H1 (cell line): ENCODE measurements around the gene MYH9. TPM values are rescaled to one million over a fixed set of nuclear protein-coding genes. Genes with fewer than 3 reads are reported as not detected.

Experiments
- CTCF ChIA-PET: fragments of 300-600 bp; sonication (Branson Sonifier 250); formaldehyde crosslinking; loops from one replicate; lab custom pipeline; 2021; ENCODE audit not compliant: partially characterized antibody; lab: Charles Lee
- POLR2A ChIA-PET: fragments of 300-600 bp; sonication (Branson Sonifier 250); formaldehyde crosslinking; loops from one replicate; lab custom pipeline; 2021; ENCODE audit warnings: inconsistent platforms; ENCODE audit not compliant: partially characterized antibody; lab: Charles Lee
- DNase-seq, 2 experiments: peaks; one replicate each; pipeline versions ENCODE4 v3.0.0 to v3.0.0-alpha.2; 2010 to 2022; ENCODE audit warnings: low spot score in 2 of 2, low read depth in 1 of 2, mixed read lengths in 1 of 2
- FAIRE-seq: peaks from 2 replicates; lab custom pipeline; 2011; peaks lifted over from hg19 to GRCh38; lab: Jason Lieb, UNC
- H2AFZ ChIP-seq: 2 replicates; pipeline ENCODE4 v1.8.1; 2012; ENCODE audit warnings: low read length, inconsistent platforms
- H2AK5ac ChIP-seq: 2 replicates; pipeline ENCODE4 v1.6.1; 2013; ENCODE audit warnings: low read depth, low read length
- H2BK120ac ChIP-seq: replicated peaks from 2 replicates; pipeline ENCODE3; 2013; ENCODE audit warnings: low read depth, low read length, inconsistent platforms
- H2BK12ac ChIP-seq: 2 replicates; pipeline ENCODE4 v1.6.1; 2013; ENCODE audit warnings: low read depth, low read length
- H2BK15ac ChIP-seq: 2 replicates; pipeline ENCODE4 v1.6.1; 2013; ENCODE audit warnings: low read length
- H2BK20ac ChIP-seq: 2 replicates; pipeline ENCODE4 v1.6.1; 2013; ENCODE audit warnings: low read length
- H2BK5ac ChIP-seq: 2 replicates; pipeline ENCODE4 v1.6.1; 2013; ENCODE audit warnings: low read depth, low read length
- H3K14ac ChIP-seq: 2 replicates; pipeline ENCODE4 v1.6.1; 2013; ENCODE audit warnings: inconsistent platforms; ENCODE audit not compliant: insufficient read length
- H3K18ac ChIP-seq: 2 replicates; pipeline ENCODE4 v1.6.1; 2013; ENCODE audit warnings: low read length; ENCODE audit errors: extremely low read depth
- H3K23ac ChIP-seq: 2 replicates; pipeline ENCODE4 v1.6.1; 2013; ENCODE audit warnings: inconsistent platforms; ENCODE audit not compliant: insufficient read length
- H3K23me2 ChIP-seq: 2 replicates; pipeline ENCODE4 v1.6.1; 2013; ENCODE audit warnings: low read depth, low read length
- H3K27ac ChIP-seq: 2 replicates; pipeline ENCODE4 v1.6.1; 2011; ENCODE audit warnings: low read depth, low read length, inconsistent platforms
- H3K27me3 ChIP-seq, 4 experiments: replicated peaks in 1 of 4; 1 replicate in 1 of 4; 2 replicates in 3 of 4; pipeline versions ENCODE4 v1.6.1 to v1.8.1; 2011 to 2013; ENCODE audit warnings: low read length in 3 of 4, mild to moderate bottlenecking in 3 of 4, inconsistent platforms in 2 of 4, mixed read lengths in 2 of 4, moderate library complexity in 1 of 4; ENCODE audit not compliant: control insufficient read depth in 3 of 4, insufficient read depth in 3 of 4; ENCODE audit errors: extremely low read depth in 1 of 4
- H3K36me3 ChIP-seq, 4 experiments: 2 replicates each; pipeline versions ENCODE4 v1.6.1 to v1.8.1; 2011 to 2013; ENCODE audit warnings: mild to moderate bottlenecking in 4 of 4, low read length in 3 of 4, moderate library complexity in 2 of 4, control low read depth in 1 of 4, inconsistent platforms in 1 of 4; ENCODE audit not compliant: insufficient read depth in 4 of 4, control insufficient read depth in 2 of 4
- H3K4ac ChIP-seq: replicated peaks from 2 replicates; pipeline ENCODE3; 2013; ENCODE audit warnings: low read length, low read depth, mixed read lengths, inconsistent platforms; ENCODE audit not compliant: insufficient read length
- H3K4me1 ChIP-seq, 4 experiments: replicated peaks in 1 of 4; 1 replicate in 1 of 4; 2 replicates in 3 of 4; pipeline versions ENCODE4 v1.6.1 to v1.8.1; 2011 to 2013; ENCODE audit warnings: low read length in 3 of 4, inconsistent platforms in 2 of 4, mixed read lengths in 1 of 4; ENCODE audit not compliant: insufficient read depth in 4 of 4, control insufficient read depth in 3 of 4
- H3K4me2 ChIP-seq, 2 experiments: 2 replicates each; pipeline versions ENCODE4 v1.6.1 to v1.8.1; 2011 to 2013; ENCODE audit warnings: low read depth in 2 of 2, low read length in 2 of 2, control low read depth in 1 of 2, inconsistent platforms in 1 of 2, mild to moderate bottlenecking in 1 of 2; ENCODE audit not compliant: insufficient read depth in 1 of 2
- H3K4me3 ChIP-seq, 4 experiments: fragments of 200-600, 300-600 bp in 1 of 4; sonication (generic), shearing (Covaris generic), sonication (Bioruptor Twin) in 1 of 4; 2 replicates each; pipeline versions ENCODE4 v1.5.1 to v1.8.1; 2011 to 2016; ENCODE audit warnings: low read length in 4 of 4, low read depth in 3 of 4, control low read depth in 2 of 4, inconsistent platforms in 2 of 4, mild to moderate bottlenecking in 2 of 4, mixed read lengths in 1 of 4, moderate library complexity in 1 of 4; ENCODE audit not compliant: insufficient read depth in 2 of 4; ENCODE audit errors: extremely low read depth in 1 of 4
- H3K56ac ChIP-seq: replicated peaks from 2 replicates; pipeline ENCODE3; 2013; ENCODE audit warnings: low read depth, mild to moderate bottlenecking, mixed read lengths, low read length, inconsistent platforms; ENCODE audit not compliant: insufficient read length
- H3K79me1 ChIP-seq: 2 replicates; pipeline ENCODE4 v1.6.1; 2013; ENCODE audit warnings: low read depth, low read length, control low read depth
- H3K79me2 ChIP-seq, 2 experiments: 2 replicates each; pipeline versions ENCODE4 v1.6.1 to v1.8.1; 2012 to 2013; ENCODE audit warnings: low read length in 2 of 2, mild to moderate bottlenecking in 2 of 2, inconsistent platforms in 1 of 2; ENCODE audit not compliant: insufficient read depth in 2 of 2, control insufficient read depth in 1 of 2
- H3K9ac ChIP-seq, 4 experiments: replicated peaks in 1 of 4; 1 replicate in 1 of 4; 2 replicates in 3 of 4; pipeline versions ENCODE4 v1.6.1 to v1.8.1; 2011 to 2013; ENCODE audit warnings: low read depth in 3 of 4, low read length in 3 of 4, control low read depth in 2 of 4, mild to moderate bottlenecking in 2 of 4, moderate library complexity in 2 of 4, inconsistent platforms in 1 of 4; ENCODE audit errors: extremely low read depth in 1 of 4
- H3K9me3 ChIP-seq, 2 experiments: 2 replicates each; pipeline versions ENCODE4 v1.6.1 to v1.8.1; 2012 to 2013; ENCODE audit warnings: mild to moderate bottlenecking in 2 of 2, moderate library complexity in 2 of 2, control low read depth in 1 of 2, inconsistent platforms in 1 of 2, low read depth in 1 of 2, low read length in 1 of 2, mixed read lengths in 1 of 2; ENCODE audit not compliant: insufficient read depth in 2 of 2
- H4K20me1 ChIP-seq, 2 experiments: replicated peaks in 1 of 2; 2 replicates each; pipeline versions ENCODE3 to v1.8.1; 2011 to 2013; ENCODE audit warnings: inconsistent platforms in 2 of 2, low read length in 2 of 2, mild to moderate bottlenecking in 1 of 2; ENCODE audit not compliant: insufficient read depth in 2 of 2, control insufficient read depth in 1 of 2
- H4K5ac ChIP-seq: 2 replicates; pipeline ENCODE4 v1.6.1; 2013; ENCODE audit warnings: low read length, low read depth, mixed read lengths, inconsistent platforms; ENCODE audit not compliant: insufficient read length
- H4K8ac ChIP-seq: 2 replicates; pipeline ENCODE4 v1.8.0; 2013; ENCODE audit warnings: mild to moderate bottlenecking, moderate library complexity, low read length, inconsistent platforms; ENCODE audit not compliant: insufficient read depth; ENCODE audit errors: extremely low read depth
- H4K91ac ChIP-seq: replicated peaks from 2 replicates; pipeline ENCODE3; 2013; ENCODE audit warnings: low read length, mixed read lengths, inconsistent platforms; ENCODE audit not compliant: insufficient read length
- BACH1 ChIP-seq: IDR thresholded peaks from 2 replicates; pipeline ENCODE4 v1.6.1; 2012; ENCODE audit warnings: low read length, improper control_type of control experiment
- CTBP2 ChIP-seq: IDR thresholded peaks from 2 replicates; pipeline ENCODE4 v1.7.0; 2011; ENCODE audit warnings: borderline replicate concordance, mild to moderate bottlenecking, moderate library complexity, mixed read lengths, low read length; ENCODE audit not compliant: insufficient read depth, insufficient read length
- MAFK ChIP-seq: IDR thresholded peaks from 2 replicates; pipeline ENCODE4 v1.6.1; 2012; ENCODE audit warnings: low read depth, mild to moderate bottlenecking, improper control_type of control experiment, low read length
- RBBP5 ChIP-seq: IDR thresholded peaks from 2 replicates; pipeline ENCODE4 v1.7.1; 2012; ENCODE audit warnings: low read depth, mild to moderate bottlenecking, inconsistent platforms, low read length, moderate library complexity, borderline replicate concordance
- RFX5 ChIP-seq: IDR thresholded peaks from 2 replicates; pipeline ENCODE4 v1.6.1; 2011; ENCODE audit warnings: low read depth, low read length, improper control_type of control experiment, borderline replicate concordance
- RXRA ChIP-seq: IDR thresholded peaks from 2 replicates; pipeline ENCODE4 v1.6.1; 2011; ENCODE audit warnings: low read depth, mild to moderate bottlenecking, low read length, moderate library complexity; ENCODE audit not compliant: insufficient read depth
- SAP30 ChIP-seq: fragments of 300-600 bp; sonication (generic); IDR thresholded peaks from 2 replicates; pipeline ENCODE4 v1.7.1; 2012; ENCODE audit warnings: low read length, moderate library complexity, mild to moderate bottlenecking, inconsistent platforms; ENCODE audit not compliant: insufficient read depth, insufficient replicate concordance
- SIN3A ChIP-seq, 2 experiments: IDR thresholded peaks in 1 of 2; conservative IDR thresholded peaks in 1 of 2; 2 replicates each; pipeline ENCODE4 v1.6.1; 2011 to 2012; ENCODE audit warnings: low read length in 2 of 2, improper control_type of control experiment in 1 of 2, low read depth in 1 of 2, mild to moderate bottlenecking in 1 of 2
- SIX5 ChIP-seq: IDR thresholded peaks from 2 replicates; pipeline ENCODE4 v1.6.1; 2011; ENCODE audit warnings: mild to moderate bottlenecking, low read depth, low read length
- TCF12 ChIP-seq: IDR thresholded peaks from 2 replicates; pipeline ENCODE4 v1.6.1; 2011; ENCODE audit warnings: low read depth, mild to moderate bottlenecking, low read length
- WGBS, 2 experiments: shearing (Covaris generic) in 1 of 2; methylation state at CpG; one replicate each; pipeline versions ENCODE4 v1.1.6 to v1.1.7; 2013 to 2015; ENCODE audit warnings: low lambda C conversion rate in 2 of 2, mixed read lengths in 2 of 2, inconsistent platforms in 1 of 2, low coverage in 1 of 2, missing lambda C conversion rate in 1 of 2; ENCODE audit not compliant: insufficient replicate concordance in 2 of 2, insufficient coverage in 1 of 2, insufficient read length in 1 of 2; ENCODE audit errors: extremely low coverage in 1 of 2, missing lambda C conversion rate in 1 of 2; 5-methylcytosine and 5-hydroxymethylcytosine counted together
- polyA plus RNA-seq, 7 experiments: library from polyadenylated mRNA; depleted of rRNA in 3 of 7; stranded (reverse) in 5 of 7; unstranded in 2 of 7; fragments of >200 nt in 5 of 7; fragments of 200-250 nt in 2 of 7; gene quantifications; 1 replicate in 5 of 7; 2 replicates in 1 of 7; 4 replicates in 1 of 7; pipeline versions ENCODE4 v1.2.1 to v1.2.3, GENCODE V29; 2011 to 2013; ENCODE audit warnings: missing spikeins in 2 of 7, mixed read lengths in 2 of 7
- total RNA-seq: library from RNA; stranded (reverse); fragmentation: NEBNext Ultra II Directional; extraction: Animal tissue kit (Norgen Biotek cat#: 25700); gene quantifications from 2 replicates; pipeline ENCODE4 v1.2.1, GENCODE V29; 2021
- TF ChIP-seq, protein P1 (sequence below): IDR thresholded peaks from 2 replicates; pipeline ENCODE4 v1.6.1; 2011; ENCODE audit warnings: low read length, improper control_type of control experiment

Gene MYH9
- total and polyA plus RNA-seq, 2 of the 8 experiments (the other 6 are each of a cell fraction or from before 2014, with no cell fraction given), result 24.9 to 322 TPM

- H3K4me2 ChIP-seq, result no peak overlapping the region
- peaks cover 0 to 86% of the 10 kb centered on the region in 2 experiments; a peak in 2 of 4 replicates for H3K79me2 ChIP-seq
- no peak for TF ChIP-seq SIN3A (conservative IDR thresholded peaks at IDR 0.05 in 1 of 2, IDR thresholded peaks at IDR 0.05 in 1 of 2; ENCODE audit: low read depth in 1 of 2, low read length in 2 of 2)
- TF ChIP-seq MAFK, result no peak
- no peak for TF ChIP-seq SIX5
- TF ChIP-seq, protein P1, sequence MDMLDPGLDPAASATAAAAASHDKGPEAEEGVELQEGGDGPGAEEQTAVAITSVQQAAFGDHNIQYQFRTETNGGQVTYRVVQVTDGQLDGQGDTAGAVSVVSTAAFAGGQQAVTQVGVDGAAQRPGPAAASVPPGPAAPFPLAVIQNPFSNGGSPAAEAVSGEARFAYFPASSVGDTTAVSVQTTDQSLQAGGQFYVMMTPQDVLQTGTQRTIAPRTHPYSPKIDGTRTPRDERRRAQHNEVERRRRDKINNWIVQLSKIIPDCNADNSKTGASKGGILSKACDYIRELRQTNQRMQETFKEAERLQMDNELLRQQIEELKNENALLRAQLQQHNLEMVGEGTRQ, result no peak
- no peak for TF ChIP-seq BACH1
- TF ChIP-seq TCF12, result no peak
- TF ChIP-seq RXRA, result no peak
- no peak for TF ChIP-seq CTBP2
- TF ChIP-seq RBBP5, result no peak
- no peak for TF ChIP-seq SAP30
- no peak for TF ChIP-seq RFX5
Observed at GRCh38 chr22:36335621-36336020, 52.1 kb downstream of the MYH9 start.

More at GRCh38 chr22:36335621-36336020, 52.1 kb downstream of the MYH9 start:
- Histone ChIP-seq H2AK5ac (no peak overlapping the region), H2BK20ac (no peak overlapping the region), H3K18ac (no peak overlapping the region), H4K5ac (no peak overlapping the region), H3K79me1 (peaks cover 4% of the 10 kb centered on the region), H3K27ac (peak overlapping the region; percentile 31), H2BK120ac (no peak overlapping the region), H2BK12ac (no peak overlapping the region; the same call in 1 of the 2 replicates), H3K9ac (no peak overlapping the region; a peak in 1 of 7 replicates), H3K4me3 (no peak overlapping the region), H3K14ac (no peak overlapping the region), H3K4me1 (peaks cover 4 to 37% (median 19%) of the 10 kb centered on the region in 4 experiments), H3K27me3 (no peaks in the 10 kb centered on the region), H2AFZ (no peak overlapping the region), H2BK15ac (no peak overlapping the region), H4K8ac (no peak overlapping the region), H3K4ac (no peak overlapping the region), H3K23me2 (no peaks in the 10 kb centered on the region), H2BK5ac (no peak overlapping the region), H3K9me3 (no peaks in the 10 kb centered on the region), H3K56ac (no peak overlapping the region), H3K23ac (no peak overlapping the region), H4K91ac (no peak overlapping the region), H4K20me1 (peaks cover 7 to 28% of the 10 kb centered on the region in 2 experiments), H3K36me3 (peaks cover 8 to 34% (median 26%) of the 10 kb centered on the region in 4 experiments)
- WGBS, 2 experiments, result 93% methylated on average over 8 of the region's 9 CpGs; no CpG with 5 or more reads in 1 of the 2 experiments
- POLR2A ChIA-PET, result interaction anchor here (0.6 to 1.8 kb wide), 5 partner anchors 10 to 75 kb away, joined by 3 to 4 read pairs (median 3); no protein-coding TSS in a partner anchor
- CTCF ChIA-PET, result interaction anchor here (0.5 to 6.0 kb wide), 10 partner anchors 8 to 92 kb away, joined by 3 to 33 read pairs (median 6); no protein-coding TSS in a partner anchor
- no peak for FAIRE-seq
- DNase-seq, result no peak
